GM10266 (cell line): ENCODE results near the gene CFAP74.

Experiments used
- DNase-seq: peaks from one replicate; pipeline ENCODE4 v3.0.0; 2012; ENCODE audit errors: extremely low spot score
- TF ChIP-seq, protein P1 (sequence below): IDR thresholded peaks from 2 replicates; pipeline ENCODE4 v1.5.1; 2012; ENCODE audit warnings: mild to moderate bottlenecking, low read depth; ENCODE audit not compliant: control insufficient read depth, insufficient read depth; ENCODE audit errors: missing control alignments

Gene CFAP74

DNA sequence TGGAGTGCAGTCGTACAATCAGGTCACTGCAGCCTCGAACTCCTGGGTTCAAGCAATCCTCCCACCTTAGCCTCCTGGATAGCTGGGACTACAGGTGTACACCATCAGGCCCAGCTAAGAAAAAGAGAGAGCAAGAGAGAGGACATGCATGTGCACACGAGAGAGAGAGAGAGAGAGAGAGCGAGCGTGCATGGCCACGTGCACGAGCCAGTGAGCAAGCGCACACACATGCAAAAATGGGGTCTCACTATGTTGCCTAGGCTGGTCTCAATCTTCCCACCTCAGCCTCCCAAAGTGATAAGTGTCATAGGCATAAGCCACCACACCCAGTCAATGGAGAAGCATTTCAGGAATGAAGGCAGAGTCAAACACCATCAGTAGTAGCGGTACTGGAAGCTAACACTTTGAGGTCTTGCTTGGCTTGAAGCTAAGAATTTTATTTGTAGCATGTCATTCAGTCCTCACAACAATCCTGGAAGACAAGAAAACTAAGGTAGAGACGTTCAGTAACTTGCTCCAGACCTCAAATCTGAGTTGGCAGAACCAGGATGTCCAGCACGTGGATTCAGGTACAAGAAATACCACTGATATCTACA lies 127.2 kb downstream of the CFAP74 start:
- TF ChIP-seq, protein P1, sequence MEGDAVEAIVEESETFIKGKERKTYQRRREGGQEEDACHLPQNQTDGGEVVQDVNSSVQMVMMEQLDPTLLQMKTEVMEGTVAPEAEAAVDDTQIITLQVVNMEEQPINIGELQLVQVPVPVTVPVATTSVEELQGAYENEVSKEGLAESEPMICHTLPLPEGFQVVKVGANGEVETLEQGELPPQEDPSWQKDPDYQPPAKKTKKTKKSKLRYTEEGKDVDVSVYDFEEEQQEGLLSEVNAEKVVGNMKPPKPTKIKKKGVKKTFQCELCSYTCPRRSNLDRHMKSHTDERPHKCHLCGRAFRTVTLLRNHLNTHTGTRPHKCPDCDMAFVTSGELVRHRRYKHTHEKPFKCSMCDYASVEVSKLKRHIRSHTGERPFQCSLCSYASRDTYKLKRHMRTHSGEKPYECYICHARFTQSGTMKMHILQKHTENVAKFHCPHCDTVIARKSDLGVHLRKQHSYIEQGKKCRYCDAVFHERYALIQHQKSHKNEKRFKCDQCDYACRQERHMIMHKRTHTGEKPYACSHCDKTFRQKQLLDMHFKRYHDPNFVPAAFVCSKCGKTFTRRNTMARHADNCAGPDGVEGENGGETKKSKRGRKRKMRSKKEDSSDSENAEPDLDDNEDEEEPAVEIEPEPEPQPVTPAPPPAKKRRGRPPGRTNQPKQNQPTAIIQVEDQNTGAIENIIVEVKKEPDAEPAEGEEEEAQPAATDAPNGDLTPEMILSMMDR, result no peak
- no peak for DNase-seq

DNA sequence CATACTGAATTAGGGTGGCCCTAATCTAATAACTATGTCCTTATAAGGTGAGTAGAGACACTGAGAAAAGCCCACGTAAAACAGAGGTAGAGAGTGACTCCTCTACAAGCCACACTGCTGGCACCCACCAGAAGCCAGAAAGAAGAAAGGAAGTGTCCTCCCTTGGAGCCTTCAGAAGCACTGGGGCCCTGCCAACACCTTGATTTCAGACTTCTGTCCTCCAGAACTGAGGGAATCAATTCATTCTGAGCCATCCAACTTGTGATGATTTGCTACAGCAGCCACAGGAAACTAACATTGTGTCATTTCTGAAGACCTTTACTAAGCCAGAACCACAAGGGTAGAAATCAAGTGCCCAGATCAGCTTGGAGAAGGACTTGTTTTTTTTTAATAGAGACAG lies 127.7 kb downstream of the CFAP74 start:
- TF ChIP-seq, protein P1, result no peak
- no peak for DNase-seq

DNA sequence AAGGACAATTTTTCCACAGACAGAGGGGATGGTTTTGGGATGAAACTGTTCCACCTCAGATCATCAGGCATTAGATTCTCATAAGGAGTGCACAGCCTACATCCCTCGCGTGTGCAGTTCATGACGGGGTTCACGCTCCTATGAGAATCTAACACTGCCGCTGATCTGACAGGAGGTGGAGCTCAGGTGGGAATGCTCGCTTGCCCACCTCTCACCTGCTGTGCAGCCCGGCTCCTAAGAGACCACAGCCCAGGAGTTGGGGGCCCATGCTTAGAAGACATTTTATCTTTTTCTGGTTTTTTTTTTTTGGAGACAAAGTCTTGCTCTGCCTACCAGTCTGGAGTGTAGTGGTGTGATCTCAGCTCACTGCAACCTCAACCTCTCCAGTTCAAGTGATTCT lies 128.7 kb downstream of the CFAP74 start:
- TF ChIP-seq, protein P1, result no peak
- no peak for DNase-seq

DNA sequence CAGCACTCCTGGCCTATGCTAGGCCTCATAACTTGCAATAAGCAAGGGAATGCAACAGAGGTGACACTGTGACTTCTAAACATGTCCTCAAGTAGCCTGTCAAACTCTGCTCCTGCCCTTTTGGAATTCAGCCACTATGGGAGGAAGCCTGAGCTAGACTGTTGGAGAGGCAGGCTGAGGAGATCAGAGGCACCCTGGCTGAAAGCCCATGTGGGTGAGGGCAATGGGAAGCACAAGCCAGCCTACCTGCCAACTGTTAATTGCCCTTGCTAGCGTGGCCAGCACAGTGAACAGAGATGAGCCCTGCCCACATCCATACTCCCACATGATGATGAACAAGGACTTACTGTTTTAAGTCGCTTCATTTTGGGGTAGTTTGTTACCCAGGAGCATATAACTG lies 130.4 kb downstream of the CFAP74 start:
- TF ChIP-seq, protein P1, result no peak
- DNase-seq, result no peak

- TF ChIP-seq, protein P1, result no peak
- DNase-seq, result no peak
These were observed 131.1 kb downstream of the CFAP74 start for GRCh38 chr1:1872329-1872994.
